ENCODE results near the gene RELB. TPM values are rescaled to one million over a fixed set of nuclear protein-coding genes. Genes with fewer than 3 reads are reported as not detected.
"Not testable (repeated sequence)": the region's sequence is repeated elsewhere in the genome, so short reads cannot be mapped to it uniquely, and the experiment has no call there.

RELB gene, protein sequence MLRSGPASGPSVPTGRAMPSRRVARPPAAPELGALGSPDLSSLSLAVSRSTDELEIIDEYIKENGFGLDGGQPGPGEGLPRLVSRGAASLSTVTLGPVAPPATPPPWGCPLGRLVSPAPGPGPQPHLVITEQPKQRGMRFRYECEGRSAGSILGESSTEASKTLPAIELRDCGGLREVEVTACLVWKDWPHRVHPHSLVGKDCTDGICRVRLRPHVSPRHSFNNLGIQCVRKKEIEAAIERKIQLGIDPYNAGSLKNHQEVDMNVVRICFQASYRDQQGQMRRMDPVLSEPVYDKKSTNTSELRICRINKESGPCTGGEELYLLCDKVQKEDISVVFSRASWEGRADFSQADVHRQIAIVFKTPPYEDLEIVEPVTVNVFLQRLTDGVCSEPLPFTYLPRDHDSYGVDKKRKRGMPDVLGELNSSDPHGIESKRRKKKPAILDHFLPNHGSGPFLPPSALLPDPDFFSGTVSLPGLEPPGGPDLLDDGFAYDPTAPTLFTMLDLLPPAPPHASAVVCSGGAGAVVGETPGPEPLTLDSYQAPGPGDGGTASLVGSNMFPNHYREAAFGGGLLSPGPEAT
- 10 to 100 TPM; 11.8 to 40.9 TPM for total RNA-seq
- long read RNA-seq, partial matches to known transcripts: 3 of 10 reads
- long read RNA-seq, other reads (novel, unspliced or antisense): 4 of 10 reads

DNA sequence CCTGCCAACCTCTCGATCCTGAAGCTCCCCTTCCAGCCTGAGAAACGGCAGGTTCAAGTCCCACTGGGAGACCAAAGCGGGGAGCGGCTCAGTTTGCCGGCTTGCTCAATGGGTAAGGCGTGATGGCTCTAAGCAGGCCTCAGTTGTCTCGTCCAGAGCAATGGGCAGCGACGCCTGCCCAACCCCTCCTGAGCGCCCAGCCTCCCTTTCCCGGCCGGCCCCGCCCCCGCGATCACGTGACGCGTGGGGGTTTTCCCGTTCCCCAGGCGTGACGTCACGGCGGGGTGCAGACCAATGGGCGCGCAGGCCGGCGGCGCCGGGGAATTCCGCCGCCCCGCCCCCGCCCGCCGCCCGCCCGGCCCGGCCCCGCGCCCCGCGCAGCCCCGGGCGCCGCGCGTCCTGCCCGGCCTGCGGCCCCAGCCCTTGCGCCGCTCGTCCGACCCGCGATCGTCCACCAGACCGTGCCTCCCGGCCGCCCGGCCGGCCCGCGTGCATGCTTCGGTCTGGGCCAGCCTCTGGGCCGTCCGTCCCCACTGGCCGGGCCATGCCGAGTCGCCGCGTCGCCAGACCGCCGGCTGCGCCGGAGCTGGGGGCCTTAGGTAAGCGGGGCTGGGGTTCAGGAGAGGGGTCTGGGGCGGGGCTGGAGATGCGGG, at the start of gene RELB:
Gene RELB (plus strand): TSS at position 378 of the 653 bp plus-strand sequence. CDS start 116 bp downstream, at position 494.
- intact Hi-C loops (cut with DNase I, micrococcal nuclease): no loop called here
- ATAC-seq (peak; percentile 57), DNase-seq (peak; percentile 94 to 98)

DNA sequence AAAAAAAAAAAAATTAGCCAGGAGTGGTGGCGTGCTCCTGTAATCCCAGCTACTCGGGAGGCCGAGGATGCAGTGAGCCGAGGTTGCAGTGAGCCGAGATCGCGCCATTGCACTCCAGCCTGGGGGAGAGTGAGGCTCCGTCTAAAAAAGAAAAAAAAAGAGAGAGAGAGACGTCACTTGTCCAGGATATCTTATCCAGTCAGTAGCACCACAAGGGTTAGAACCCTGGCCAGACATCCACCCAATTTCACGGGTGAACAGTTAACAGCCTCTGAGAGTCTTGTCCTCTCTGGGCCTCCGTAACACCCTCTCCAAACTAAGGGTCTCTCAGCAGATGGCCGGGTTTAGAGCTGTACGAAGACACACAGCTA, 47.0 kb upstream of the RELB start:
- no peak for DNase-seq
- intact Hi-C loops (cut with DNase I, micrococcal nuclease): loop anchor here in 1 of 2 donors (10.0 kb wide), 1 partner anchor 49 kb away; the partner anchor contains the start of gene APOE

DNA sequence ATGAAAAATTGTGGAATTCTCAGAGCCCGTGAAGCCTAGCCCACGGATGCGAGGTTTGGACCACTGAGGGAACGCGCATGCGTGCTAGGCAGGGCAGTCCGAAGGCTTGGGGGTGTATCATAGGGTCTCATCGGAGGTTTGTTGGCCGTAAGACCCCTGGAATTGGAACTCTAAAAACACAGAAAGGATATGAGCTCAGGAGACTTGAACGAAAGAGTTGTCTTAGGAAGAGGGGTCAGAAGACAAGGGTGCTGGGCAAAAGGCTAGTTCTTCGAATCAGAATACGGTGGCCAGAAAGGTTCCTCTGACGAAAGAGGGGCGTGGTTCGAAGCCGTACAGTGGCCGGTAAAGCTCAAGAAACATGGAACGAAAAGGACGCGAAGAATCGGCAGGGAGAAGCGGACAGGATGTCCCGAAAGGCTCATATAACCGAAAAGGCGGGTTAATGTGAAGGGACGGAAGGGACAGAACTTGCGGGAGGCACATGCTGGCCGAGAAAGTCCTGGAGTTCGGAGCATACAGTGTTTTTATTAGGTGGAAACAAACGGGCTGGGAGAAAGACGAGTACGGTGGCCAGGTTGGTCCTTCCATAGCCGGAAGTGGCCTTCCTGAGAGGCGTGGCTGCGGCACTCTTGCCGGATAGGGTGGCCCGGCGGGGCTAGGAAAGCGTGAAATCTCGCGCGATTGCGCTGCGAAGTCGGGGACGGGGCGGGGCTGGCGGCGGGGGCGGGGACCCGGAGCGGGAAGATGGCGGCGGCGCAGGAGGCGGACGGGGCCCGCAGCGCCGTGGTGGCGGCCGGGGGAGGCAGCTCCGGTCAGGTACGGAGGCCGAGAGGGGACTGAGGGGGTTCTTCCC, 46.4 kb upstream of the RELB start, which contains the start of gene CLPTM1:
Gene CLPTM1 (plus strand): TSS at position 732 of the 856 bp plus-strand sequence. CDS start 16 bp downstream, at position 748.
- intact Hi-C loops (cut with DNase I, micrococcal nuclease): loop anchor here in 1 of 2 donors (10.0 kb wide), 1 partner anchor 50 kb away; the partner anchor contains the start of gene APOE
- ATAC-seq: peak; percentile 94
- peak; percentile 97 for DNase-seq

More for the DNA sequence above, 47.0 kb upstream of the RELB start:
- no peak for ATAC-seq

DNA sequence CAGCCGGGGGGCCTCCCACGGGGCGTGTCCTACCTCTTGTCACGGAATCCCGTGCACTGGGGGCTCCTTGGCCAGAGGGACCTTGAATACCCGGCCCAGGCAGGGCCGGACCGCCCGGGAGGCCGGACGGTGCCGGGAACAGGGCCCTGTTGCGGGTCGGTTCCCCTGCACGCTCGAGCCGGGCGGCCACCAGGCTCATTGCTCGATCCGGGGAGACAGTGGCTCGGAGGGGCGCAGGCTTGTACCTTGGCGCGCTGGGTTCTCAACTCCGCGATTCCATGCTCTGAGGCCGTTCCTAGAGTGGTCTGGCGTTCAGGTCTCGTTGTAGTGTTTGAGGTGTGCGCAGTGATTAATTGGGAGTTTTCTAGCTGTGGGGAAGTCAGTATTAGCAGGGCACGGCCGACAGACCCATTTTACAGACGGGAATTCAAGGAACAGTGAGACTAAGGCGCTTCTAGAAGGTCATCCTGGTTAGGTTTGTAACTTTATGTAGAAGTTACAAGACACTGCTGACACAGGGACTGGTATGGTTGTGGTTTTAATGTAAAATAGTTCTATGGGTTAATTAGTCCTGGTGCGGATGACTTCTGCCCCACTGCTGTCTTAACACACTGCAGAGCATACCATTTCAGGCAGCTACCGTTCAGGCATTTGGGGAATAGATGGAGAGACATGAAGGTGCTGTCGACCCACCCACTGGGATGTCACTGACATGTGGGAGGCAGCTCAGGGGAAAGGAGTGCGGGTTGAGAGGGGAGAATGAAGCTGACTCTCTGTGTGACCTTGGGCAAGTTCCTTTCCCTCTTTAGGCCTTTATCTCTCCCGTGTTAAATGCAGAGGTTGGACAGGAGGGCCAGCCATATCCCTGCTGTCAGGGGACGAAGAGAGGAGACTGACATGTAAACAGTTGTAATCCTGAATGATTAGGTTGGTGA, 45.5 kb upstream of the RELB start:
- ATAC-seq (peak; percentile 30), DNase-seq (no peak)
- intact Hi-C loops (cut with DNase I, micrococcal nuclease): loop anchor here in 1 of 2 donors (10.0 kb wide), 1 partner anchor 51 kb away; the partner anchor contains the start of gene APOE

DNA sequence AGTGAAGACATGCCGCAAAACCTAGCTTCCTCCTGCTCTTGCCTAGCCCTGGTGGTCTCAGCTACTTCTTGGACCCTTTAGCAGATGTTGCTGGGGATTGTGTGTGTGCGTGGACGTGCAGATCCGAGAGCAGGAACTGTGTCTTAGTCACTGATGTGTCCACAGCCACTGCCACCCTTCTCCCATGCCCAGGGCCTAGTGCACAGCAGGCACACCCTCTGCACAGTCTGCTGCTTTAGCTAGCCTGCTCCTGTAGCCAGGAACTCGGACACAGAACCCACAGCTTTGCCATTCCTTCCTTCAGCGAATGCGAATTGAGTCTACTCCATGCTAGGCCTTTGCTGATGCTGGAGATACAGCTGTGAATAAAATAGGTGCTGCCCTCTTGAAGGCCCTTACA, 43.7 kb upstream of the RELB start:
- ATAC-seq (no peak), DNase-seq (no peak)
- intact Hi-C loops (cut with DNase I, micrococcal nuclease): loop anchor here in 1 of 2 donors (10.0 kb wide), 1 partner anchor 53 kb away; the partner anchor contains the start of gene APOE

DNA sequence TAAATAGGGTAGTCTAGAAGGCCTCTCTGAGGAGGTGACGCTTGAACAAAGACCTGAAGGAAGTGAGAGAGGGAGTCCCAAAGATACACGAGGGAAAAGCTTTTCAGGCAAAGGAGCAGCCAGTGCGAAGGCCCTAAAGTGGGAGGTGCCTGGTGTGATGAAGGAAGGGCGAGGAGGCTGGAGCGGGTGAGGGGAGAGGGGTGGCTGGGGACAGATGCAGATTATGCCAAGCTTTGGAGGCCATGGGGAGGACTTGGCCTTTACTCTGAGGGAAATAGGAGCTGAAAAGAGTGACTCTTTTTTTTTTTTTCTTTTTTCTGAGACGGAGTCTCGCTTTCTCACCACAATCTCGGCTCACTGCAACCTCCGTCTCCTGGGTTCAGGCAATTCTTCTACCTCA, 43.2 kb upstream of the RELB start:
- ATAC-seq: no peak
- DNase-seq: no peak
- intact Hi-C loops (cut with DNase I, micrococcal nuclease): loop anchor here in 1 of 2 donors (10.0 kb wide), 1 partner anchor 53 kb away; the partner anchor contains the start of gene APOE

DNA sequence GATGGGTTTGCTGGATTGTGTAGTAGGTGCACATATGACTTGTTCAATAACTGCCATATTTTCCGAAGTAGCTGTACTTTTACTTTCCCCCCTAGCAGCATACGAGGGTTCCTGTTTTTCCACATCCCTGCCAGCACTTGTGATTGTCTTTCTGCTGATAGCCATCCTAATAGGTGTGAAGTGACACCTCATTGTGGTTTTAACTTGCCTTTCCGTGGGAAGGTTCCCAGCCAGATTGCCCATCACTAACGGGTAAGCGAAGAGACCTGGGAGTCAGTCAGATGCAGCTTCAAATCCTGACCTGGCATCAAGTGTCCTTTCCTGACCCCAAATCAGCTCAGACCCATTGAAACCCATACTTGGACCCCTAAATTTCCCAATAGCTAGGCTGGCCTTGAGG, 41.6 kb upstream of the RELB start:
- ATAC-seq: no peak
- intact Hi-C loops (cut with DNase I, micrococcal nuclease): loop anchor here in 1 of 2 donors (10.0 kb wide), 1 partner anchor 55 kb away; the partner anchor contains the start of gene APOE

DNA sequence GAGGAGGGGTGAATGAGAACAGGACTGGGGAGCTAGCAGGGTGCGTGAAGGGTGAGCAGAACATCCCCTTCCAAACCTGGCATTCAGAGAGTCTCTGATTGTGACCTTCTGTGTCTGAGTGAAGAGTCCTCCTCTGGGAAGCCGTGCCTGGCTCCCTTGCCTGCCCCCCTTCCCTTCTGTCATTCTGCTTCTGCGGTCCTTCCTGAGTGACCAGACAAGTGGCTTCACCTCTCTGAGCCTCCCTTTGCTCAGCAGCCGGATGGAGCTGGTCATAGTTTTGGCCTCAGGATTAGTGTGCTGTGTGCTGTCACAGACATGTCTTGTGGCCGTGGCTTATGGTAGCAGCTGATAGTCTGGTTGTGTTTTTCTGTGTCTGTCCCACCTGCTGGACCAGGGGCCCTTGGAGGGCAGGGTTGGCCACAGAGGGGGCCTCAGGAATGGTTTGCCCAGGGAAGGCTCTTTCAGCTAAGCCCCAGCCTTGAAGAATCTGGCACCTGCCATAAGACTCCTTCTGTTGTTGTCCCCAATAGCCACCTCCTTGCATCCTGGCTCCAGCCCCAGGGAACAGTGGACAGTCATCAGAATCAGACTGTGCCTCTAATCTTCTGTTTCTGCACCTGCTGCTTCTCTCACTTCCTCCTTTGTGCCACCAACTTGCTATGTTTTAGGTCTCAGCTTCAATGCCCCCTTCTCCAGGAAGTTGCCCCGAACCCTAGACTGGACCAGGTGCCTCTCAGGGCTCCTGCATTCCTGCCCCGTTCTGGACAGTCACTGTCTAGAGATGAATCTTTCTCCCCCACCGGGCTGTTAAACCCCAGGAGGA, 40.1 kb upstream of the RELB start:
- no peak for ATAC-seq
- intact Hi-C loops (cut with DNase I, micrococcal nuclease): no loop called here
- no peak for DNase-seq

More for the DNA sequence above, 41.6 kb upstream of the RELB start:
- no peak for DNase-seq

DNA sequence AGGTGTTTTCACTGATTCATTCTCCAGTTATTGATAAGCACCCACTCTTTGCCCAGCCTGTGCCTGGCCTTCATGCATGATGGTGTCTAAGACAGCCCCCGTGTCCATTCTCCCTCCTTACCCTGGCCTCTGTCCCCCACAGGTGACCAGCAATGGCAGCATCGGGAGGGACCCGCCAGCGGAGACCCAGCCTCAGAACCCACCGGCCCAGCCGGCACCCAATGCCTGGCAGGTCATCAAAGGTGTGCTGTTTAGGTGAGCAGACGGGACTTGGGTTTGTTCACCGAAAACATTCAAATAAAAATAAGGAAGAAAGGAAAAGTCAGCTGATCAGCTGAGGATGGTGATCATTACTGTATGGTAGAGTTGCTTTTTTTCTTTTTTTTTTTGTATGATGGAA, 39.4 kb upstream of the RELB start:
- no peak for DNase-seq
- intact Hi-C loops (cut with DNase I, micrococcal nuclease): no loop called here
- ATAC-seq: no peak

DNA sequence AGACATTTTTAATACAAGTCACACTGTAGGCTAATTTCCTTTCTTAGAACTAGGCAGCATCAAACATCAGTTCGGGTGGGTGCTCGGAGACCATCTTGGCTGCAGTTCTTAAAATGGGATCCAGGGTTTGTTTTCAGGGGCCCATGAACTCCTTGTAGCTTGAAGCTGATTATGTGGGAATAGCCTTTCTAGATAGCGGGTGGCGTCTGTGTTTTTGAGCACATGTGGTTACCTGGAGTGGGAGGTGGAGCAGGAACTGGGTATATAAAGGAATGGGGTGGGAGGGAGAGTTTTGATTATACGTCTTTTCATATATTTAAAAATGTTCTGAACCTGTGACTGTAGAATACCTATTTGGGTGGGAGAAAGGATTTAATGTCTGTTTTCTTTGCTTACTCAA, 33.1 kb upstream of the RELB start:
- ATAC-seq (no peak), DNase-seq (no peak)
- intact Hi-C loops (cut with DNase I, micrococcal nuclease): no loop called here

DNA sequence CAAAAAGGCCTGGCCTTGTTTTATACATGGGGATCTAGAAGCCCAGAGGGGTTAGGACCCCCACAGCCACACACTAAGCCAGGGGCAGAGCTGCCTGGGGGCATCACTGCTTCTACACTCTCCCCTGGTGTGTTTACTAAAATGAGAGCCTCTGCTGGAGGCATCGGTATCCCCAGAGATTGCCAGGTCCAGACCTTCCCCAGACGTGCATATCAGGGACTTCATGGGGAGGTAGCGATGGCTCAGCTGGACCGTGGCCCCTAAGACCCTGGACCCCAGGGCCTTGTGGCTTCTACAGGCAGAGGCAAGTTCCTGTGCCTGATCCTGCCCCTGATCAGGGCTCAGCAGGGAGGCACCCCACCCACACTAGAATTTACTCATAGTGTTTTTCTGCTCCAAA, 32.6 kb upstream of the RELB start:
- intact Hi-C loops (cut with DNase I, micrococcal nuclease): no loop called here
- no peak for DNase-seq
- no peak for ATAC-seq

DNA sequence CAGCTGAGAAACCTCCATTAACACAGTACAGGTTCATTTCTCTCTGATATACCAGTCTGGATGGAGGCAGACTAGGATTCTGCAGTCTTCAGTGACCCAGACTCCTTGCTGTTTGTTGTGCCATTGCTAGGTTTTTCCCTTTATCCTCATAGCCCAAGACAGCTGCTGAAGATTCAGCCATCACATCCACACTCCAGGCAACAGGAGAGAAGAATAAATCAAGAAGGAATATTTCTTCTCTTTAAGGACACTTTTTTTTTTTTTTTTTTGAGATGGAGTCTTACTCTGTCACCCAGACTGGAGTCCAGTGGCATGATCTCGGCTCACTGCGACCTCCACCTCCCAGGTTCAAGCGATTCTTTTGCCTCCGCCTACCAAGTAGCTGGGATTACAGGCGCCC, 31.8 kb upstream of the RELB start:
- ATAC-seq (no peak), DNase-seq (no peak)
- intact Hi-C loops (cut with DNase I, micrococcal nuclease): no loop called here

DNA sequence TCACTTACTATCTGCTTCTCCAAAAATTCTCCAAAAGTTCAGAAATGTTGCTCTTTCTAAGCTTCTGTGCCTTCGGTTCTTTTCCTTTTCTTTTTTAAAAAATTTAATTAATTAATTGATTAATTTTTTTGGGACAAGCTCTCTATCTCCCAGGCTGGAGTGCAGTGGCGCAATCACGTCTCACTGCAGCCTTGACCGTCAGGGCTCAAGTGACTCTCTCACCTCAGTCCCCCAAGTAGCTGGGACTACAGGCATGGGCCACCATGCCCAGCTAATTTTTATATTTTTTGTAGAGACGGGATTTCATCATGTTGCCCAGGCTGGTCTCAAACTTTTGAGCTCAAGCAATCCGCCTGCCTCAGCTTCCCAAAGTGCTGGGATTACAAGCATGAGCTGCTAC, 29.8 kb upstream of the RELB start:
- ATAC-seq; DNase-seq; intact Hi-C loops (cut with DNase I, micrococcal nuclease): not testable (repeated sequence)

DNA sequence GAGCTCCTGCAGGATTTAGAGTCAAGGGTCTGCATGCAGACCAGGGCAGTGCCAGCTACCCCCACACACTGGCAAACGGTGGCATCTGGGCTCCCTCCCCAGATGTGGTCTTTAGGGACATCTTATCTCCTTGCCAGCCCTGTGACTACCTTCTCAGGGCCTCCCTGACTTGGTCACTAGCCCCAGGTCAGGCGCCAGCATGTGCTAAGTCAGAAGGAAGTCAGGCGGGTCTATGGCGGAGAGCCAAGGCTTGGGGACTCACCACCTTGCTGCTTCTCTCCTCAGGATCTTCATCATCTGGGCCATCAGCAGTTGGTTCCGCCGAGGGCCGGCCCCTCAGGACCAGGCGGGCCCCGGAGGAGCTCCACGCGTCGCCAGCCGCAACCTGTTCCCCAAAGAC, 28.5 kb upstream of the RELB start:
- no peak for ATAC-seq
- intact Hi-C loops (cut with DNase I, micrococcal nuclease): no loop called here

DNA sequence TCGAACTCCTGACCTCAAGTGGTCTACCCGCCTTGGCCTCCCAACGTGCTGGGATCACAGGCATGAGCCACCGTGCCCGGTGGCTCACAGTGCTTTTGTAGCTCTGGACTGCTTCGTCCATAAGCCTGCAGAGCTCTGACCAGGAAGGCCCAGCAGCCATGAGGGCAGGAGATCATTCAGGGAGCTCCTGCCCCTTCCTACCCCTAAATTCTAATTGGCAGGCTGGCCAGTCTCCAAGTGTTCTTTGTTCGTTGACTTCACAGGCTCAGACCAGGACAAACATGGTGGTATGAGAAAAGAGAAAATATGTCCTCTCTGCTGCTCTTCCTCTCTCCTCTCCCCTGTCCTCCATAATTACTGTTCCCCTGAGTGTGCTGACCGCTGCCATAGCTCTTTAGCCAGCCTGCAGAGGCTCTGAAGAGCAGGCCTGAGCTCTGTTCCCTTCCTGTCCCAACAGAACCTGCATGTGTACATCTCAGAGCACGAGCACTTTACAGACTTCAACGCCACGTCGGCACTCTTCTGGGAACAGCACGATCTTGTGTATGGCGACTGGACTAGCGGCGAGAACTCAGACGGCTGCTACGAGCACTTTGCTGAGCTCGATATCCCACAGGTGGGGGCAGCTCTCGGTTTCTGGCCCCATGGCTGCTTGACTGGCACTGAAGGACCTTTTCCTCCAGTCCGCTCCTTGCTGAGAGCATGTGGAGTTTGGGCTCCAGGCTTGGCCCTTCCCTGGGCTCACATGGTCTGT, 27.1 kb upstream of the RELB start:
- no peak for DNase-seq
- no peak for ATAC-seq
- intact Hi-C loops (cut with DNase I, micrococcal nuclease): no loop called here

More for the DNA sequence above, 28.5 kb upstream of the RELB start:
- DNase-seq: no peak

DNA sequence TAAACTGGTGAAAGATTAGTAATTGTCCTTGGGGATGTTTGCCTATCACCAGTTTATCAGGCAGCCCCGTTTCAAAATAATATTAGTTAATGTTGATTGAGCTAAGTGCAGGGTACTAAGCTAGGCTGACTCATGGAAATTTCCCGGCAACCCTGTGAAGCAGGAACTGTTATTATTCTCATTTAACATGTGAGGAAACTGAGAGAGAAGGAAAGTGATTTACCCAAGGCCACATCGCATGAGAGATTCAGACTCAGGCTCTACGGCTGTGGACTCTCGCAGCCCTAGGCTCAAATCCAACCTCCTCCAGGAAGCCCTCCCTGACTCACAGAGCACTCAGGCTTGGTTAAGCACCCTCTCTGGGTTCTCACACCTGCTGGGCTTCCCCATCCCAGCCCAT, 26.4 kb upstream of the RELB start:
- DNase-seq: no peak
- intact Hi-C loops (cut with DNase I, micrococcal nuclease): no loop called here
- ATAC-seq: no peak

Measured in left colon (tissue), 2 donors.